Caco-2 (cell line): ENCODE data around the gene GRP. TPM values are rescaled to one million over a fixed set of nuclear protein-coding genes. Genes with fewer than 3 reads are reported as not detected.

Source experiments
- BruUV-seq: library from RNA; stranded (reverse); fragments of 400-500 nt; replicated peaks from 2 replicates; lab custom pipeline; 2021; lab: Mats Ljungman, UMichigan
- CTCF ChIA-PET: fragments of 300-600 bp; sonication (Branson Sonifier 250); formaldehyde crosslinking; loops from one replicate; lab custom pipeline; 2022; ENCODE audit warnings: antibody characterized with exemption; lab: Charles Lee
- POLR2A ChIA-PET: fragments of 300-600 bp; sonication (Branson Sonifier 250); formaldehyde crosslinking; loops from one replicate; lab custom pipeline; 2022; ENCODE audit warnings: antibody characterized with exemption; lab: Charles Lee
- DNase-seq, 2 experiments: peaks; one replicate each; pipeline versions ENCODE4 v3.0.0 to v3.0.0-alpha.2; 2020 to 2022
- H3K27me3 ChIP-seq: replicated peaks from 2 replicates; pipeline ENCODE4 v1.6.0; 2011; ENCODE audit warnings: low read length; ENCODE audit not compliant: control insufficient read depth, insufficient read depth
- H3K36me3 ChIP-seq: 2 replicates; pipeline ENCODE4 v1.5.1; 2011; ENCODE audit warnings: low read length; ENCODE audit not compliant: control insufficient read depth, insufficient read depth
- H3K4me1 ChIP-seq: fragments of 250-450 bp; sonication (Bioruptor Pico); 2 replicates; pipeline ENCODE4 v1.5.1; 2020; ENCODE audit warnings: mild to moderate bottlenecking
- H3K4me3 ChIP-seq: 2 replicates; pipeline ENCODE4 v1.5.1; 2011; ENCODE audit warnings: low read depth, mild to moderate bottlenecking, control low read depth, low read length
- H3K9me3 ChIP-seq: fragments of 250-450 bp; sonication (Bioruptor Pico); 2 replicates; pipeline ENCODE4 v1.5.1; 2020; ENCODE audit warnings: mild to moderate bottlenecking, moderate library complexity
- H3K27ac Mint-ChIP-seq: one replicate; pipeline ENCODE4 v1.8.0; 2022; ENCODE audit warnings: mixed read lengths; ENCODE audit not compliant: unreplicated experiment
- H3K27me3 Mint-ChIP-seq: one replicate; pipeline ENCODE4 v1.8.0; 2022; ENCODE audit warnings: mixed read lengths; ENCODE audit not compliant: insufficient read depth, unreplicated experiment
- H3K36me3 Mint-ChIP-seq: one replicate; pipeline ENCODE4 v1.8.0; 2022; ENCODE audit warnings: mild to moderate bottlenecking, mixed read lengths; ENCODE audit not compliant: insufficient read depth, unreplicated experiment
- H3K4me1 Mint-ChIP-seq: one replicate; pipeline ENCODE4 v1.8.0; 2022; ENCODE audit warnings: low read depth, mixed read lengths; ENCODE audit not compliant: unreplicated experiment
- H3K4me3 Mint-ChIP-seq: one replicate; pipeline ENCODE4 v1.8.0; 2022; ENCODE audit warnings: mild to moderate bottlenecking, moderate library complexity, mixed read lengths; ENCODE audit not compliant: unreplicated experiment
- H3K9me3 Mint-ChIP-seq: one replicate; pipeline ENCODE4 v1.8.0; 2022; ENCODE audit warnings: mixed read lengths; ENCODE audit not compliant: unreplicated experiment
- CTCF ChIP-seq, 2 experiments: fragments of 200-600 bp in 1 of 2; IDR thresholded peaks; 1 replicate in 1 of 2; 2 replicates in 1 of 2; pipeline versions ENCODE4 v1.5.1 to v1.8.0; 2011 to 2022; ENCODE audit warnings: antibody characterized with exemption in 1 of 2, control low read depth in 1 of 2, inconsistent platforms in 1 of 2, low read depth in 1 of 2, low read length in 1 of 2, mild to moderate bottlenecking in 1 of 2, moderate library complexity in 1 of 2; ENCODE audit not compliant: insufficient read depth in 1 of 2, severe bottlenecking in 1 of 2, unreplicated experiment in 1 of 2
- intact Hi-C: fragments of 100-400 bp; cut with micrococcal nuclease; formaldehyde crosslinking; loops from one replicate; pipeline ENCODE4 v1.10.0; 2022; ENCODE audit not compliant: unreplicated experiment
- total RNA-seq: library from RNA; stranded (reverse); gene quantifications from 2 replicates; pipeline ENCODE4 v1.2.3, GENCODE V29; 2022

GRP gene
- total RNA-seq, 1 experiment from 2014 or later: not detected

GRCh38 chr18:59276047-59276446, 56.1 kb downstream of the GRP start:
- H3K36me3 Mint-ChIP-seq: no peaks in the 10 kb centered on the region
- no peak for DNase-seq
- CTCF ChIA-PET: no interaction called here
- intact Hi-C loops: no loop called here
- no peaks in the 10 kb centered on the region for H3K9me3 Mint-ChIP-seq
- H3K27me3 Mint-ChIP-seq: peaks cover 17% of the 10 kb centered on the region
- H3K4me1 ChIP-seq: no peaks in the 10 kb centered on the region
- no peak overlapping the region for H3K4me3 ChIP-seq
- H3K27me3 ChIP-seq: no peaks in the 10 kb centered on the region
- H3K9me3 ChIP-seq: no peaks in the 10 kb centered on the region
- POLR2A ChIA-PET: no interaction called here
- H3K36me3 ChIP-seq: no peaks in the 10 kb centered on the region
- H3K27ac Mint-ChIP-seq: no peak overlapping the region
- BruUV-seq: no TSS peak
- H3K4me1 Mint-ChIP-seq: no peaks in the 10 kb centered on the region
- no peak overlapping the region for H3K4me3 Mint-ChIP-seq
- TF ChIP-seq CTCF (IDR thresholded peaks at IDR 0.05; ENCODE audit: insufficient read depth in 1 of 2, low read depth in 1 of 2, low read length in 1 of 2, severe bottlenecking in 1 of 2, unreplicated experiment in 1 of 2): no peak

GRCh38 chr18:59278793-59279192, 58.8 kb downstream of the GRP start:
- no peaks in the 10 kb centered on the region for H3K36me3 Mint-ChIP-seq
- no peak overlapping the region for H3K4me3 Mint-ChIP-seq
- peaks cover 16% of the 10 kb centered on the region for H3K27me3 Mint-ChIP-seq
- intact Hi-C loops: no loop called here
- no peaks in the 10 kb centered on the region for H3K4me1 Mint-ChIP-seq
- POLR2A ChIA-PET: no interaction called here
- Histone ChIP-seq H3K9me3 (no peaks in the 10 kb centered on the region), H3K36me3 (no peaks in the 10 kb centered on the region), H3K4me3 (no peak overlapping the region), H3K27me3 (no peaks in the 10 kb centered on the region), H3K4me1 (no peaks in the 10 kb centered on the region)
- H3K27ac Mint-ChIP-seq: no peak overlapping the region
- BruUV-seq: no TSS peak
- TF ChIP-seq CTCF (IDR thresholded peaks at IDR 0.05; ENCODE audit: insufficient read depth in 1 of 2, low read depth in 1 of 2, low read length in 1 of 2, severe bottlenecking in 1 of 2, unreplicated experiment in 1 of 2): no peak
- H3K9me3 Mint-ChIP-seq: no peaks in the 10 kb centered on the region
- no peak for DNase-seq
- CTCF ChIA-PET: no interaction called here

- intact Hi-C loops: no loop called here
- TF ChIP-seq CTCF (IDR thresholded peaks at IDR 0.05; ENCODE audit: insufficient read depth in 1 of 2, low read depth in 1 of 2, low read length in 1 of 2, severe bottlenecking in 1 of 2, unreplicated experiment in 1 of 2): no peak
- no peaks in the 10 kb centered on the region for H3K36me3 Mint-ChIP-seq
- Histone ChIP-seq H3K4me3 (no peak overlapping the region), H3K9me3 (no peaks in the 10 kb centered on the region), H3K4me1 (no peaks in the 10 kb centered on the region), H3K36me3 (no peaks in the 10 kb centered on the region), H3K27me3 (no peaks in the 10 kb centered on the region)
- H3K4me1 Mint-ChIP-seq: no peaks in the 10 kb centered on the region
- POLR2A ChIA-PET: no interaction called here
- H3K4me3 Mint-ChIP-seq: no peak overlapping the region
- H3K27me3 Mint-ChIP-seq: peaks cover 16% of the 10 kb centered on the region
- no peak for DNase-seq
- BruUV-seq: no TSS peak
- CTCF ChIA-PET: no interaction called here
- no peaks in the 10 kb centered on the region for H3K9me3 Mint-ChIP-seq
- H3K27ac Mint-ChIP-seq: no peak overlapping the region
Observed at GRCh38 chr18:59279193-59279592, 59.2 kb downstream of the GRP start.
